WTC11 (cell line): ENCODE measurements around the gene FAM200B.

Experiments
- ATF1 ChIP-seq: sonication (generic); formaldehyde crosslinking; IDR thresholded peaks from 2 replicates; pipeline ENCODE4 v1.8.1; 2023; ENCODE audit warnings: mild to moderate bottlenecking, moderate library complexity, missing genetic modification reagents
- CREB1 ChIP-seq: sonication (generic); formaldehyde crosslinking; IDR thresholded peaks from 2 replicates; pipeline ENCODE4 v1.8.0; 2023; ENCODE audit warnings: mild to moderate bottlenecking, missing genetic modification reagents
- CREM ChIP-seq: sonication (generic); formaldehyde crosslinking; IDR thresholded peaks from 2 replicates; pipeline ENCODE4 v1.8.1; 2022; ENCODE audit warnings: mild to moderate bottlenecking, missing genetic modification reagents, moderate library complexity
- CTCF ChIP-seq: fragments of 200-600 bp; IDR thresholded peaks from 2 replicates; pipeline ENCODE4 v1.8.0; 2022; ENCODE audit warnings: antibody characterized with exemption
- HMGA2 ChIP-seq: fragments of 250-450 bp; sonication (Bioruptor Pico); IDR thresholded peaks from 2 replicates; pipeline ENCODE4 v1.4.0; 2021; ENCODE audit warnings: mild to moderate bottlenecking, moderate library complexity
- IRF2 ChIP-seq: sonication (generic); formaldehyde crosslinking; IDR thresholded peaks from 2 replicates; pipeline ENCODE4 v1.8.0; 2022; ENCODE audit warnings: low read depth, missing genetic modification reagents, borderline replicate concordance
- JUN ChIP-seq: sonication (generic); formaldehyde crosslinking; IDR thresholded peaks from 2 replicates; pipeline ENCODE4 v1.8.0; 2023; ENCODE audit warnings: mild to moderate bottlenecking, missing genetic modification reagents
- MAX ChIP-seq: sonication (generic); formaldehyde crosslinking; IDR thresholded peaks from 2 replicates; pipeline ENCODE4 v1.8.0; 2022; ENCODE audit warnings: mild to moderate bottlenecking, missing genetic modification reagents
- PRDM15 ChIP-seq: sonication (generic); formaldehyde crosslinking; IDR thresholded peaks from 2 replicates; pipeline ENCODE4 v1.8.0; 2022; ENCODE audit warnings: missing genetic modification reagents
- PREB ChIP-seq: sonication (generic); formaldehyde crosslinking; IDR thresholded peaks from 2 replicates; pipeline ENCODE4 v1.8.1; 2022; ENCODE audit warnings: mild to moderate bottlenecking, missing genetic modification reagents, moderate library complexity, borderline replicate concordance
- TEAD4 ChIP-seq: sonication (generic); formaldehyde crosslinking; IDR thresholded peaks from 2 replicates; pipeline ENCODE4 v1.8.0; 2022; ENCODE audit warnings: mild to moderate bottlenecking, missing genetic modification reagents
- USF2 ChIP-seq: sonication (generic); formaldehyde crosslinking; IDR thresholded peaks from 2 replicates; pipeline ENCODE4 v1.8.1; 2023; ENCODE audit warnings: mild to moderate bottlenecking, missing genetic modification reagents, moderate library complexity
- ZNF232 ChIP-seq: sonication (generic); formaldehyde crosslinking; IDR thresholded peaks from 2 replicates; pipeline ENCODE4 v1.8.0; 2022; ENCODE audit warnings: mild to moderate bottlenecking, missing genetic modification reagents
- ZNF281 ChIP-seq: sonication (generic); formaldehyde crosslinking; IDR thresholded peaks from 2 replicates; pipeline ENCODE4 v1.8.0; 2023; ENCODE audit warnings: mild to moderate bottlenecking, missing genetic modification reagents

GRCh38 chr4:15717086-15717485, 35.5 kb downstream of the FAM200B start:
- no peak for TF ChIP-seq JUN (CRISPR knock-in tag)
- TF ChIP-seq TEAD4 (CRISPR knock-in tag): no peak
- no peak for TF ChIP-seq MAX
- no peak for TF ChIP-seq CTCF
- TF ChIP-seq IRF2: no peak
- no peak for TF ChIP-seq ZNF281 (CRISPR knock-in tag)
- TF ChIP-seq ZNF232: no peak
- TF ChIP-seq USF2 (CRISPR knock-in tag): no peak
- TF ChIP-seq CREM (CRISPR knock-in tag): no peak
- no peak for TF ChIP-seq CREB1 (CRISPR knock-in tag)
- TF ChIP-seq PRDM15 (CRISPR knock-in tag): no peak
- TF ChIP-seq HMGA2 (CRISPR knock-in tag): no peak
- no peak for TF ChIP-seq ATF1 (CRISPR knock-in tag)
- no peak for TF ChIP-seq PREB (CRISPR knock-in tag)
